ENCODE results near the gene DLD.
"Not testable (repeated sequence)": the region's sequence is repeated elsewhere in the genome, so short reads cannot be mapped to it uniquely, and the experiment has no call there.

Gene DLD

DNA sequence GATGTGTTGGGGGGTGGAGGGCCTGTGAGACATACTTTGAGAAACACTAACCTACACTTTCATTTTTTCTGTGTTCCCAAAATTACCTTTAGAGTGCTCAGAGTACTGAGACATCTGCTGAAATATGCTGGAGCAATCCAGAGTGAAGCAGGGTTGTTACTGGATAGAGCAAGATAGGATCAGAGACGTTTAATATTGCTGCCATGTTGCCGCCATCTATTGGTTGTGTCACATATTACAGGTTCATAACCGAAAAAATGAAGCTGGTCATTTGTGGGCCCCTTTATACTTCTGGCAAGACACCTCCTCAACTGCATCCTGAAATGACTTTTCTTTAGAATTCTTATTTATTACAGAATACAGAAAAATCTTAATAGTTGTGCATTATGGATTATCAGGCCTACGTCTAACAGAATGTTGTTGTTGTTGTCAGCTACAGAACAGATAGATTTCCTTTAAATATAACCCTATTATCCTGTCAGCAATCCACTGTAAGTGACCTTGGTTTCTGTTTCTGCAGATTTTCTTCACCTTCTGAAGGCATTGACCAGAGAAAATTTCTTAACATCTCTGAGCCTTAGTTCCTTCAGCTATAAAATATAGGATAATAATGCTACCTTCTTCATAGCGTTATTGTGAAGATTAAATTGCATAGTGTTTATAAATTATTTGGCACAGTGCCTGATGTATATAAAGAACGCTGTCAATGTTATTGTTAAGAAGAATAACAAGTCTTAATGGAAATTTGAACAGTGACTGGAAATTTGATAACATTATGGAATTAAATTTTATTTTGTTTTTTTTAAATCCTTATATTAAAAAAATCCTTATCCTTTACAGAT is 16.2 kb upstream of the DLD start:
- no peak for DNase-seq

DNA sequence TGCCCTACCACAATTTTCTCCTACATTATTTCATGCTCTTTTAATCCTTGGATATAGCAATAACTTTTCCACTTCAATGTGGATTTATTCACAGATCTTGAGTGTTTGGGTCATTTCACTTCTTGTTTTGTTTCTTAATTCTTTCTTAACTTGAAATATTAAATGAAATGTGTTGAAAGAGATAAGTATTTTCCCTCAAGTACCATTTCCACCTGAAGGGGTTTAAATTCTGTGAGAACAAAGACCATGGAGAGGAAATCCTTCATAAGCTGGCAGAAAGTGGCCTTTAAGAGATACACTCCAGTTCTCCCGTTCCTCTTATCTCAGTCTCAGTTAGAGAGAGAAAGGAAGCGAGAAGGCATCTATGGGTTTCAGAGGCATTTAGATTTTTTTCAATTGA is 14.1 kb upstream of the DLD start:
- no peak for DNase-seq

DNA sequence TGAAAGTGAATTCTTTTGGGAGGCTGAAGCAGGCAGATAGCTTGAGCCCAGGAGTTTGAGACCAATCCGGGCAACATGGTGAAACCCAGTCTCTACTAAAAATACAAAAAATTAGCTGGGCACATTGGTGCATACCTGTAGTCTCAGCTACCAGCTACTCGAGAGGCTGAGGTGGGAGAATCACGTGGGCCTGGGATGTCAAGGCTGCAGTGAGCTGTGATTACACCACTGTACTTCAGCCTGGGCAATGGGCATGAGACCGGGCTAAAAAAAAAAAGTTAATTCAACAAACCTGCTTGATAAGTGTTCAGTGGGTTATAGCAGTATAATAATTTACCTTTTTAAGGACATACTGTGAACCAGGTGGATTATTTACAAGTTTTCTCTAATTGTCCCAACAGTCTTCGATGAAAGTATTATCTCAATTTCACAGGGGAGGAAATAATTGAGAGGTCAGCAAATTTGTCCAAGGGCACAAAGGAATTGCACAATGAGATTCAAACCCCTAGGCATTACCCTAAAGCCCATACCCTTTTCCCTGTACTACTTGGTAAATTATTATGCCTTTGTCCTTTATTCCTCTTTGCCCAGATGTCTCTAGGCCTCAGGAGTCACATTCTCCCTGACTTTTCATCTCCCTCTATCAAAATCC is 13.1 kb upstream of the DLD start:
- DNase-seq: no peak

DNA sequence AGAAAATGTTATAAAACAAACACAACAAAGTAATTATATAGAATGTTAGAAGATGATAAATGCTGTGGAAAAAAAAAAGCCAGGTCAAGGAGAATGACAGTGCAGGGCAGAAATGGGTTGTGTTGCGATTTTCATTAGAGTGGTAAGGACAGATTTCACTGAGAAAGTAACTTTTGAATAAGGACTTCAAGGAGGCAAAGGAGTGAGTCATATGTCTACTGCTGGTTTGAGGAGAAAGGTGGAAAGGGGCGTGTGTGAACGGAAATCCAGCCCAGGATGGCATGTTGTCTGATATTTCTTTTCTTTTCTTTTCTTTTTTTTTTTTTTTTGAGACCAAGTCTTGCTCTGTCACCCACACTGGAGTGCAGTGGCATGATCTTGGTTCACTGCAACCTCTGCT is 12.3 kb upstream of the DLD start:
- DNase-seq: no peak

DNA sequence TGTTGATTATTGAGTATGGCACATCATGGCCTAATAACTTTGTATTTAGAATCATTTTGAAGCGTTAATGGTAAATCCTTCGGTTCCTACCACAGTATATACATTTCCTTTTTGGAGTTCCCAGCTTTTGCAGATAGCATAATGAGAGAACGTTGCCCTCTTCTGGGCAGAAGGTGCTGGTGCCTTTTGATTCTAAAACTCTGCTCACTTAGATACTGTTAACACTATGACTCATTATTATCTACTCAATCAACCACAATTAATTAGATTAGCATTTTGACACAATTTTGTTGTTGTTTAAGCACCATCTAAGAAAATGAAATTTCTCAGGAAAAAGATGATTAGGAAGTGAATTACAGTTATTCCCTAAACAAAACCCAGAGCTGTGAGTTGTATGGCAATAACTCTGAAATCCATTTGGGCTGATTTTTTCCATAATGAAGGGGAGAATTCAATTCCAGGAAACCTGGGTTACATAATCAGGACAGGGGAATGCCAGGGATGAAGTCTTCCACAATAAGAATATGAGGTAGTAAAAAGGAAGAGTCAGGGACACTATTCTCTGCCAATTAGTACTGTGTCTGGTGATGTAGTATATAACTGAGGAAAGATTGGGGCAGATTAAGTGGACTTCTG is 11.5 kb upstream of the DLD start:
- no peak for DNase-seq

GRCh38 chr7:107882766-107883165 is 8.2 kb upstream of the DLD start:
- DNase-seq: no peak

GRCh38 chr7:107884066-107884818 is 6.7 kb upstream of the DLD start:
- DNase-seq: no peak

DNA sequence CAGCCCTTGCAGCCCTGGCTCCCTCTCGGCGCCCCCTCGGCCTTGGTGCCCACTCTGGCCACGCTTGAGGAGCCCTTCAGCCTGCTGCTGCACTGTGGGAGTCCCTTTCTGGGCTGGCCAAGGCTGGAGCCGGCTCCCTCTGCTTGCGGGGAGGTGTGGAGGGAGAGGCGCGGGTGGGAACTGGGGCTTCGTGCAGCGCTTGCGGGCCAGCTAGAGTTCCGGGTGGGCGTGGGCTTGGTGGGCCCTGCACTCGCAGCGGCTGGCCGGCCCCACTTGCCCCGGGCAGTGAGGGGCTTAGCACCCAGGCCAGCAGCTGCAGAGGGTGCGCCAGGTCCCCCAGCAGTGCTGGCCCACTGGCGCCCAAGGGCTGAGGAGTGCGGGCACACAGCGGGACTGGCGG is 3.2 kb upstream of the DLD start:
- DNase-seq: not testable (repeated sequence)

DNA sequence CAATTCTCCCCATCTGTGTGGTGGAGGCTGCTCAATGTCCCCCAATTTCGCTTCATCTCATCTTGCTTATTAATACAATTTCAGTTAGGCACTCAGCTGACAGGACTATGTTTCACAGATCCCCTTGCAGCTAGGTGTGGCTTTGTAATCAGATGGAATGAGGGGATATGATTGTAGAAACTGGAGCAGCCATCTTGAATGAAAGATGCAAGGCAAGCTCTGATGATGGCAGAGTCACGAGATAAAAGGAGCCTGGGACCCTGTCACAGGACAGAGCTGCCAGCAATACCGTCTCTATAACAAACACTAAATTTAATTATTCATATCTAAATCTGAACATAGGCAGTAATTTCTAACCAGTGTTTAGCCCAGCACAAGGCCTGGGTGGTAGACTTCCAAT is 991 bp upstream of the DLD start:
- DNase-seq: no peak

GRCh38 chr7:107890493-107890961 is 456 bp upstream of the DLD start:
- DNase-seq: no peak

- DNase-seq: no peak
Measured at GRCh38 chr7:107891636-107892366, 818 bp downstream of the DLD start.

DNA sequence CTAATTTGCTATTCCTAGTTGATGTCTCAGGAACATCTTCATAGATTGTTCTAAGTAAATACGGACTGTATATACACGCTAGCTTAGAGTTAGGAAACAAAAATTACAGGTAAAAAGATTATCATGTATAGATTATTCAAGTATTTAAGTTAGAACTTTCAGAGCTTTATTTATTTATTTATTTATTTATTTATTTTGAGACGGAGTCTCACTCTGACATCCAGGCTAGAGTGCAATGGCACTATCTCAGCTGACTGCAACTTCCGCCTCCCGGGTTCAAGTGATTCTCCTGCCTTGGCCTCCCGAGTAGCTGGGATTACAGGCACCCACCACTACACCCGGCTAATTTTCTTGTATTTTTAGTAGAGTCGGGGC is 1.4 kb downstream of the DLD start:
- not testable (repeated sequence) for DNase-seq

DNA sequence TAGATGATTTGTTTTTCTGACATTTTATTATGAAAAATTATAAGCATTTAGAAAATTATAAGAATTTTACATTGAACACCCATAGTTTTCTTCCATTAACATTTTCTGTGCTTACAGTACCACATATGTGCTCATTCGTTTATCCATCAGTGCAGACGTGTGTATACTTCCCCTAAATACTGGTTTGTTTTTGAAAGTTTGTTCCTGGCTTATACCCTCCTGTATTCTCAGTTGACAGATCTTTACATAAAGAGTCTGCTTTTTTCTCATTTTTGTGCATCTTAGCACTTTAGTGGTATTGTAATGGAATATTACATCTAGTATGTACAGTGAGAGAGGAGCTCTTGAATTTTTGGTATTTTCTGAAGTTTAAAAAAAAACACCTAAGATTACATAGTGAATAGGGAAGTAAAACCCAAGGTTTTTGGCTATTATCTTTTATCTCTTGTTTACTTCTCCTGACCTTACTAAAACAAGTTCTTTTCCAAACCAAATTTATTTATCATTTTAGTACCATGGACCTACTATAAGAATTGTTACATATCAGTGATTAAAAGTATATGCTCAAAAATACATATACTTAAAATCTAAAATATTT is 8.1 kb downstream of the DLD start:
- no peak for DNase-seq

DNA sequence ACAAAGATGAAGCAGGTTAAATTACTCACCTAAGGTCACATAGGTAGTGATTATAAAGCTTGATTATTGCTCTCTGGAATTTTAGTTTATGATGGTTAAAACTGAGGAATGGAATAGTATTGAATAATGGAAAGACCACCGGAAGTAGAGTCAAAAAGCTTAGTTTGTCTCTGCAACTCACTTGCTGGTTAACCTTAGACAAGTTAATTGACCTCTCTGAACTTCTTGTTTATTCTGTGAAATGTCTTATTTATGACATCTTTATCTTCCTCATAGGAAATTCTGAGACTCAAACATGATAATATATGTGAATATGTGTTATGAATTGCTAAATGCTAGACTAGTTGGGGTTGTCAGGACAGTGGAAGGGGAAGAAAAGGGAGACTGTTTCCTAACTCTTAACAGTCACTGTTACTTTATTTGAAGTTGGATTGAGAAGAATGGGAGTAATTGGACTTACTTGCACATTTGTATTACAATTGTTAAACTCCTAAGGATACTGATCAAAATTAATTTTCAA is 9.6 kb downstream of the DLD start:
- DNase-seq: no peak

DNA sequence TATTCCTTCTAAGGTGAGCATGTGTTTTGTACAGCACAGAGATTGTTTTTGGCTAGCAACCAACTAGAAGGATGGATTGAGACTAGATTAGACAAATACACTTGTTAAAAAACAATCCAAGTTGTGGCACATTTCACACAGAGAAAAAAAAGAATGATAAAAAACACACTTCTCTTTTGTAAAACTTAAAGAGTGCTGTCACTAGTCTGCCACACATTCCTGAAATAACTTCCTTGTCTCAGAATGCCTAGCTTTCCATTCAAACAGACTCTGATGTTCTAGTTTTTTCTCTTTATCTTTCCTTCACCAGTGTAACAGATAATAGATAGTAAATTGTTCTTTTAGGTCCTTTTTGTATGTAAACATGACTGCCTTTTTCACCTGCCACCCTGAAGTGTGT is 11.4 kb downstream of the DLD start:
- no peak for DNase-seq

DNA sequence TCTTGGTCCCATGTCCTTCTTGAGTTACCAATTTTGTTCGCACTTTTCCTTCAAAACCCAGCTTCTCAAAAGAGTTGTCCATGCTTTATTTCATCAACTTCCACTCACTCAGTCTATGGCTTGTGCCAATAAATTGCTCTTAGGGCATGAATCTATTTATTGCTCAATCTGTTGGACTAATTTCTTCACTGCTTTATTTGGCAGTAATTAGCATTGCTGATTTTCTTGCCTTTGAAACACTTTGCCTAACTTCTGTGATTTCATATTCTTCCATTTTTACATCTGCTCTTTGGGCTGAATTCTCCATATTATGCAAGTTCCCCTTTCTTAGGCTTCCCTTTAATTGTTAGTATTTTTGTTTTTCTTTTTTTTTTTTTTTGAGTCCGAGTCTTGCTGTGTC is 16.8 kb downstream of the DLD start:
- DNase-seq: no peak

GRCh38 chr7:107909445-107909844 is 18.5 kb downstream of the DLD start:
- no peak for DNase-seq

DNA sequence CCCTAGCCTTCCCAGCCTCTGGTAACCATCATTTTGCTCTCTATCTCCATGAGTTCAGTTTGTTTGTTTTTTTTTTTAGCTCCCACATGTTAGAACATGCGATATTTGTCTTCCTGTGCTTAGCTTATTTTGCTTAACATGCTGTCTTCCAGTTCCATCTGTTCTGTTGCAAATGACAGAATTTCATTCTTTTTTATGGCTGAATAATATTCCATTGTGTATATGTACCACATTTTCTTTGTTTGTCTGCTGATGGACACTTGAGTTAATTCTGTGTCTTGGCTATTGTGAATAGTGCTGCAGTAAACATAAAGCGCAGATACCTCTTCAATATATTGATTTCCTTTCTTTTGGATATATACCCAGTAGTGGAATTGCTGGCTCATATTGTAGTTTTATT is 21.0 kb downstream of the DLD start:
- DNase-seq: no peak

DNA sequence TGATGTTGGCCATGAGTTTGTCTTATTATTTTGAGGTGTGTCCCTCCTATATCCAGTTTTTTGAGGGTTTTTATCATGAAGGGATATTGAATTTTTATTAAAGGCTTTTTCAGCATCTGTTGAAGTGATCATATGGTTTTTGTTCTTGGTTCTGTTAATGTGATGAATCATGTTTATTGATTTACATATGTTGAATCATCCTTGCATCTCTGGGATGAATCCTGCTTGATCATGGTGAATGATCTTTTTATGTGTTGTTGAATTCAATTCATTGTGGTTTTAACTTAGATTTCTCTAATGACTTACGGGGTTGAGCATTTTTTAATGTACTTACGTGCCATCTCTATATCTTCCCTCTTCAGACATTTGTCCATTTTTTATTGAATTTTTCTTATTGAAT is 22.9 kb downstream of the DLD start:
- DNase-seq: no peak

DNA sequence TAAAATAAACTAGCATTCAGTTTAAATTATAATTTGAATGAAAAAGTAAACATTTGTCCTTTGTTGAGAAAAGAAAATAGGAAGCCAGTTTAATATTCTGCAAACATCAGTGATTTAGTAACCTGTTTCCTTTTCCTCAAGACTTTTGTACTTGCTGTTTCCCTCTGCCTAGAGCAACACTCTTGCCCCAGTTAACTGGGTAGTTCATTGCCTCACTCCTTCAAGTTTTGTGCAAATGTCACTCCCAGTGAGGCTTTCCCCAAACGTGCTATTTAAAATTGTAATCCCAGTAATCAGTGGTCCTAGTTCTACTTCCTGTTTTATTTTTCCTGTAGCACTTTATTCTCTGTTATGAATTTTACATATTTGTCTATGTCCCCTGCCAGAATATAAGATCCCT is 23.8 kb downstream of the DLD start:
- DNase-seq: no peak

DNA sequence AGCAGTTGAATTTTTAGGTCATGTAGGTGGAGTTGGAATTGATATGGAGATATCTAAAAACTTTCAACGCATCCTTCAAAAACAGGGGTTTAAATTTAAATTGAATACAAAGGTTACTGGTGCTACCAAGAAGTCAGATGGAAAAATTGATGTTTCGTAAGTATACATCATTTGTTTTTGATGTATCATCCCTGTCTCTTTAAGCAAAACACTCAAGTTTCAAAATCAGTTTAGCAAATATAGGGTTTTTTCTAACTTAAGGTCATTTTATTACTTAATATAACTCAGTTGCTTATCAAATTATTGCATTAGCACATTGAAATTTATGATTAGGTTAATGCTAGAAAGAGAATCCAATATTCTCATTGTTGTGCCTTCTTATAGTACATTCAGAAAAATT is 24.6 kb downstream of the DLD start:
- DNase-seq: no peak

Data from activated CD4-positive, CD25-positive, alpha-beta regulatory T cell treated with anti-CD3 and anti-CD28 coated beads, Interleukin-2, amount 50 U/mL, for 72 hours (primary cell).